ENCODE results near the gene ZCCHC14. TPM values are rescaled to one million over a fixed set of nuclear protein-coding genes. Genes with fewer than 3 reads are reported as not detected.

The ZCCHC14 gene
- total RNA-seq, 2 experiments from 2014 or later, result 4.6 to 5.9 TPM

- TF ChIP-seq CTCF (IDR thresholded peaks at IDR 0.05), result no peak
- no peaks in the 10 kb centered on the region for H3K36me3 Mint-ChIP-seq (ENCODE audit: low read depth)
- DNase-seq, result no peak
- no peak overlapping the region for H3K27ac Mint-ChIP-seq
- no peak overlapping the region for H3K4me3 Mint-ChIP-seq
- intact Hi-C loops (cut with micrococcal nuclease), result no loop called here
- peaks cover 30% of the 10 kb centered on the region for H3K4me1 Mint-ChIP-seq (ENCODE audit: low read depth)
- ATAC-seq, result no peak
- H3K9me3 Mint-ChIP-seq, result no peaks in the 10 kb centered on the region
- no peaks in the 10 kb centered on the region for H3K27me3 Mint-ChIP-seq
- POLR2A ChIA-PET, result no interaction called here
- CTCF ChIA-PET, result no interaction called here
Measured at GRCh38 chr16:87471278-87472141, 21.3 kb downstream of the ZCCHC14 start.

GRCh38 chr16:87470332-87470731 lies 22.5 kb downstream of the ZCCHC14 start:
- Mint-ChIP-seq H3K4me1 (ENCODE audit: low read depth) (peaks cover 26% of the 10 kb centered on the region), H3K36me3 (ENCODE audit: low read depth) (no peaks in the 10 kb centered on the region), H3K4me3 (no peak overlapping the region), H3K27ac (no peak overlapping the region), H3K27me3 (no peaks in the 10 kb centered on the region), H3K9me3 (no peaks in the 10 kb centered on the region)
- ATAC-seq (no peak), DNase-seq (no peak)
- ChIA-PET CTCF (no interaction called here), POLR2A (interaction anchor here (0.9 to 1.7 kb wide), 2 partner anchors 10 to 67 kb away, joined by 3 to 6 read pairs; no protein-coding TSS in a partner anchor)
- intact Hi-C loops (cut with micrococcal nuclease), result no loop called here
- no peak for TF ChIP-seq CTCF (IDR thresholded peaks at IDR 0.05)

GRCh38 chr16:87469169-87469568 lies 23.7 kb downstream of the ZCCHC14 start:
- ChIA-PET POLR2A (interaction anchor here (1.7 kb wide), 1 partner anchor 12 kb away, joined by 6 read pairs; no protein-coding TSS in a partner anchor), CTCF (no interaction called here)
- no peak overlapping the region for H3K27ac Mint-ChIP-seq
- no peaks in the 10 kb centered on the region for H3K9me3 Mint-ChIP-seq
- H3K27me3 Mint-ChIP-seq, result no peaks in the 10 kb centered on the region
- no peaks in the 10 kb centered on the region for H3K36me3 Mint-ChIP-seq (ENCODE audit: low read depth)
- ATAC-seq (no peak), DNase-seq (no peak)
- no peak overlapping the region for H3K4me3 Mint-ChIP-seq
- H3K4me1 Mint-ChIP-seq (ENCODE audit: low read depth), result peaks cover 35% of the 10 kb centered on the region
- TF ChIP-seq CTCF (IDR thresholded peaks at IDR 0.05), result no peak
- intact Hi-C loops (cut with micrococcal nuclease), result no loop called here

- Mint-ChIP-seq H3K36me3 (ENCODE audit: low read depth) (no peaks in the 10 kb centered on the region), H3K9me3 (no peaks in the 10 kb centered on the region), H3K4me1 (ENCODE audit: low read depth) (peaks cover 38% of the 10 kb centered on the region), H3K27me3 (no peaks in the 10 kb centered on the region), H3K27ac (no peak overlapping the region), H3K4me3 (no peak overlapping the region)
- TF ChIP-seq CTCF (IDR thresholded peaks at IDR 0.05), result no peak
- DNase-seq (no peak), ATAC-seq (no peak)
- POLR2A ChIA-PET, result no interaction called here
- CTCF ChIA-PET, result no interaction called here
- intact Hi-C loops (cut with micrococcal nuclease), result no loop called here
Measured at GRCh38 chr16:87468550-87468949, 24.3 kb downstream of the ZCCHC14 start.

GRCh38 chr16:87466975-87467501 lies 25.8 kb downstream of the ZCCHC14 start:
- H3K36me3 Mint-ChIP-seq (ENCODE audit: low read depth), result no peaks in the 10 kb centered on the region
- no peak for TF ChIP-seq CTCF (IDR thresholded peaks at IDR 0.05)
- no peak for ATAC-seq
- intact Hi-C loops (cut with micrococcal nuclease), result no loop called here
- H3K4me1 Mint-ChIP-seq (ENCODE audit: low read depth), result peaks cover 45% of the 10 kb centered on the region
- no peaks in the 10 kb centered on the region for H3K27me3 Mint-ChIP-seq
- DNase-seq, result no peak
- H3K9me3 Mint-ChIP-seq, result no peaks in the 10 kb centered on the region
- ChIA-PET POLR2A (interaction anchor here (0.6 kb wide), 1 partner anchor 10 kb away, joined by 3 read pairs; no protein-coding TSS in a partner anchor), CTCF (interaction anchor here (3.3 kb wide), 1 partner anchor 169 kb away, joined by 16 read pairs; no protein-coding TSS in a partner anchor)
- H3K27ac Mint-ChIP-seq, result no peak overlapping the region
- no peak overlapping the region for H3K4me3 Mint-ChIP-seq

Measured in activated CD8-positive, alpha-beta T cell treated with anti-CD3 and anti-CD28 coated beads for 36 hours (primary cell).